GM23338 (cell line): ENCODE measurements around the gene RPUSD3. TPM values are rescaled to one million over a fixed set of nuclear protein-coding genes. Genes with fewer than 3 reads are reported as not detected.

Source experiments
- ATAC-seq: fragments of 200-7000 bp; cut with Tn5 transposase; 3 replicates; pipeline ENCODE4 v1.9.1; 2020
- DNase-seq: peaks from one replicate; pipeline ENCODE4 v3.0.0-alpha.2; 2015; ENCODE audit warnings: low spot score
- H2AFZ ChIP-seq: fragments of 200-600 bp; sonication (generic); 2 replicates; pipeline ENCODE4 v1.8.0; 2016; ENCODE audit warnings: antibody characterized with exemption, mild to moderate bottlenecking, moderate library complexity
- H3F3A ChIP-seq: fragments of 200-600 bp; sonication (generic); replicated peaks from 2 replicates; pipeline ENCODE4 v1.8.0; 2017; ENCODE audit warnings: antibody characterized with exemption, mixed run types, low read depth
- H3K27ac ChIP-seq: fragments of 200-600 bp; sonication (generic); 2 replicates; pipeline ENCODE4 v1.6.1; 2016; ENCODE audit warnings: low read depth
- H3K27me3 ChIP-seq: fragments of 200-600 bp; sonication (generic); 2 replicates; pipeline ENCODE4 v1.8.0; 2016; ENCODE audit warnings: mild to moderate bottlenecking, mixed run types, moderate library complexity; ENCODE audit not compliant: insufficient read depth
- H3K36me3 ChIP-seq: fragments of 200-600 bp; sonication (generic); 2 replicates; pipeline ENCODE4 v1.8.0; 2016; ENCODE audit warnings: mild to moderate bottlenecking; ENCODE audit not compliant: insufficient read depth
- H3K4me1 ChIP-seq: fragments of 200-600 bp; sonication (generic); 2 replicates; pipeline ENCODE4 v1.8.0; 2016; ENCODE audit warnings: mild to moderate bottlenecking, moderate library complexity; ENCODE audit not compliant: insufficient read depth
- H3K4me2 ChIP-seq: fragments of 200-600 bp; sonication (generic); 2 replicates; pipeline ENCODE4 v1.7.1; 2017; ENCODE audit warnings: mixed run types
- H3K4me3 ChIP-seq: fragments of 200-600 bp; sonication (generic); 2 replicates; pipeline ENCODE4 v1.6.1; 2016; ENCODE audit warnings: mixed run types
- H3K79me2 ChIP-seq: fragments of 200-600 bp; sonication (generic); replicated peaks from 2 replicates; pipeline ENCODE4 v1.8.0; 2017; ENCODE audit warnings: mild to moderate bottlenecking; ENCODE audit not compliant: insufficient read depth
- H3K9me2 ChIP-seq: fragments of 200-600 bp; sonication (generic); 2 replicates; pipeline ENCODE4 v1.8.0; 2017; ENCODE audit not compliant: insufficient read depth
- H4K20me1 ChIP-seq: fragments of 200-600 bp; sonication (generic); replicated peaks from 2 replicates; pipeline ENCODE4 v1.8.0; 2017; ENCODE audit warnings: mild to moderate bottlenecking; ENCODE audit not compliant: insufficient read depth
- H3K27ac Mint-ChIP-seq: 2 replicates; pipeline ENCODE4 v1.8.0; 2020; ENCODE audit warnings: inconsistent platforms, mild to moderate bottlenecking, moderate library complexity, mixed read lengths
- H3K27me3 Mint-ChIP-seq: 3 replicates; pipeline ENCODE4 v1.8.0; 2022; ENCODE audit warnings: low read depth, mild to moderate bottlenecking, moderate library complexity, mixed read lengths, inconsistent platforms; ENCODE audit not compliant: insufficient read depth, poor library complexity
- H3K36me3 Mint-ChIP-seq: 3 replicates; pipeline ENCODE4 v1.8.0; 2021; ENCODE audit warnings: low read depth, mild to moderate bottlenecking, inconsistent platforms, moderate library complexity, mixed read lengths
- H3K4me1 Mint-ChIP-seq: 3 replicates; pipeline ENCODE4 v1.8.0; 2020; ENCODE audit warnings: mild to moderate bottlenecking, inconsistent platforms, mixed read lengths
- H3K4me3 Mint-ChIP-seq: 3 replicates; pipeline ENCODE4 v1.8.0; 2021; ENCODE audit warnings: moderate library complexity, mild to moderate bottlenecking, inconsistent platforms, mixed read lengths
- H3K9me3 Mint-ChIP-seq: 3 replicates; pipeline ENCODE4 v1.8.0; 2020; ENCODE audit warnings: moderate library complexity, mild to moderate bottlenecking, inconsistent platforms, mixed read lengths
- CREB1 ChIP-seq: fragments of 250-450 bp; sonication (Bioruptor Pico); IDR thresholded peaks from 2 replicates; pipeline ENCODE4 v1.5.0; 2020; ENCODE audit warnings: low read depth, mild to moderate bottlenecking, moderate library complexity
- EZH2 ChIP-seq: fragments of 200-600 bp; sonication (generic); IDR thresholded peaks from one replicate; pipeline ENCODE4 v1.8.0; 2017; ENCODE audit warnings: antibody characterized with exemption, mild to moderate bottlenecking, low read depth; ENCODE audit not compliant: unreplicated experiment
- EZH2phosphoT487 ChIP-seq: fragments of 200-600 bp; sonication (generic); IDR thresholded peaks from one replicate; pipeline ENCODE4 v1.8.1; 2018; ENCODE audit warnings: antibody characterized with exemption; ENCODE audit not compliant: unreplicated experiment
- JUNB ChIP-seq: IDR thresholded peaks from one replicate; pipeline ENCODE4 v1.6.1; 2016; ENCODE audit warnings: antibody characterized with exemption; ENCODE audit not compliant: unreplicated experiment
- NANOG ChIP-seq: IDR thresholded peaks from 2 replicates; pipeline ENCODE4 v1.6.1; 2016; ENCODE audit warnings: antibody characterized with exemption, borderline replicate concordance
- POLR2AphosphoS5 ChIP-seq: IDR thresholded peaks from 2 replicates; pipeline ENCODE4 v1.6.1; 2016; ENCODE audit warnings: antibody characterized with exemption, low read depth
- STAT1 ChIP-seq: IDR thresholded peaks from one replicate; pipeline ENCODE4 v1.6.1; 2016; ENCODE audit warnings: antibody characterized with exemption; ENCODE audit not compliant: unreplicated experiment
- ZNF114 ChIP-seq: fragments of 250-450 bp; sonication (Bioruptor Pico); IDR thresholded peaks from 2 replicates; pipeline ENCODE4 v1.5.0; 2020; ENCODE audit warnings: mild to moderate bottlenecking, moderate library complexity
- ZNF331 ChIP-seq: fragments of 250-450 bp; sonication (Bioruptor Pico); IDR thresholded peaks from 2 replicates; pipeline ENCODE4 v1.5.0; 2020; ENCODE audit warnings: low read depth, mild to moderate bottlenecking, moderate library complexity
- polyA plus RNA-seq: library from polyadenylated mRNA; unstranded; fragments of >200 nt; fragmentation: Nextera tagmentation; extraction: Ambion mirVana; gene quantifications from 2 replicates; pipeline ENCODE4 v1.2.1, GENCODE V29; 2016
- total RNA-seq: library from RNA; depleted of rRNA; stranded (reverse); fragments of >200 nt; shearing (Covaris generic); gene quantifications from 2 replicates; pipeline ENCODE4 v1.2.3, GENCODE V29; 2014
- TF ChIP-seq, protein P1 (sequence below), 2 experiments: fragments of 200-600 bp in 1 of 2; sonication (generic) in 1 of 2; conservative IDR thresholded peaks; 2 replicates each; pipeline versions ENCODE4 v1.5.1 to v1.6.1; 2016 to 2017; ENCODE audit warnings: antibody characterized with exemption in 2 of 2, low read depth in 2 of 2, mild to moderate bottlenecking in 2 of 2, moderate library complexity in 1 of 2
- TF ChIP-seq, protein P2 (sequence below): IDR thresholded peaks from 2 replicates; pipeline ENCODE4 v1.6.1; 2016; ENCODE audit warnings: antibody characterized with exemption
- TF ChIP-seq, protein P3 (sequence below): fragments of 250-450 bp; sonication (Bioruptor Pico); IDR thresholded peaks from 2 replicates; pipeline ENCODE4 v1.5.0; 2020; ENCODE audit warnings: mild to moderate bottlenecking, moderate library complexity

Gene RPUSD3
- total and polyA plus RNA-seq, 2 experiments from 2014 or later = 64.3 to 73.4 TPM

DNA sequence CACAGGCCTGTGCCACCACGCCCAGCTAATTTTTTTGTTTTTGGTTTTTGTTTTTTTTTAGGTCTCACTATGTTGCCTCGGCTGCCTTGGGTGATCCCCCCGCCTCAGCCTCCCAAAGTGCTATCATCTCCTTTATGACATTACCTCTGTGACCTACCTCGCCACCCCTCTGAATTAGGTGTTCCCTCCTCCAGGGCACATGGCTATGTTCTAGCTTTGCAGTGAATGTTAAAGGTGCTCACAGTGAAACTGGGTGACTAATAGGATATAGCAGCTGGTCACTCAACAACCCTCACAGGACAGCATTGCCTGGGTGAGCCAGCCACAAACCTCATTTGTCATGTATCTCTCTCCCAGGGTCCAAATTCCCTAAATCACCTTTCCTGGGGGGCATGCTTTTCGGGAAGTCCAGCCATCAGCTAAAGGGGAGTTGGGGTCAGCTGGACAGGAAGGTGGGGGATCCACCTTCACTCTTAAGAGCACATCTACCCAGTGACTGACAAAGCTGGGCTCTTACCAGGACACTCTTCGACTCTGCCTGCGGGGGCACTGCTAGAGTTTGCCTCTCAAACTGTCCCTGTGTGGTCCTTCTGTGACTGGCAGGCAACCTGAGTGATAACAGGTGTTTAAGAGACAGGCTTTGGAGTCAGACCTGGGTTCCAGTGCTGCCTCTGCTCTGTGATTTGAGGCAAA, 35.3 kb downstream of the RPUSD3 start (continued):
- TF ChIP-seq EZH2 (no peak), CREB1 (CRISPR knock-in tag) (no peak)

DNA sequence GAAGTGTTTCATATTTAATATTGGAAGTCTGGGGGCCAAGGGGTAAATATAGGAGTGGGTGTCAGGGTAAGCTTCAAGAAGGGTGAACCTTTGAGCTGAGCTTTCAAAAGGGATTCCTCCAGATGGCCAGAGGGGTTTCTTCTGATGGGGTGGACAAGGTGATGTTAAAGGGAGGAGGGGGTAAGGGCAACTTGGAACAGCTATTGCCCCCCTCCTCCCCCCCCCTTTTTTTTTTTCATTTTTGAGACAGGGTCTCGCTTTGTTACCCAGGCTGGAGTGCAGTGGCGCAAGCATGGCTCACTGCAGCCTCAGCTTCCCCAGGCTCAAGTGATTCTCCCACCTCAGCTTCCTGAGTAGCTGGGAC, 35.8 kb downstream of the RPUSD3 start:
- H3K27me3 ChIP-seq = peaks cover 17% of the 10 kb centered on the region
- Mint-ChIP-seq H3K4me1 (peaks cover 22% of the 10 kb centered on the region), H3K4me3 (no peak overlapping the region), H3K9me3 (no peaks in the 10 kb centered on the region; the same call in 2 of the 3 replicates), H3K36me3 (peaks cover 41% of the 10 kb centered on the region), H3K27ac (no peak overlapping the region), H3K27me3 (peaks cover 13% of the 10 kb centered on the region)
- H2AFZ ChIP-seq = no peak overlapping the region
- DNase-seq = no peak
- H3K79me2 ChIP-seq = no peaks in the 10 kb centered on the region
- no peak overlapping the region for H3K4me3 ChIP-seq
- H3K4me1 ChIP-seq = peaks cover 7% of the 10 kb centered on the region; the same call in 1 of the 2 replicates
- H3K4me2 ChIP-seq = no peak overlapping the region
- no peak overlapping the region for H3K27ac ChIP-seq
- H3K9me2 ChIP-seq = no peaks in the 10 kb centered on the region
- H4K20me1 ChIP-seq = peaks cover 23% of the 10 kb centered on the region
- no peak for ATAC-seq
- H3F3A ChIP-seq = peaks cover 26% of the 10 kb centered on the region
- H3K36me3 ChIP-seq = peaks cover 22% of the 10 kb centered on the region
- no peak for TF ChIP-seq ZNF114 (CRISPR knock-in tag)
- no peak for TF ChIP-seq ZNF331 (CRISPR knock-in tag)
- TF ChIP-seq, protein P1, sequence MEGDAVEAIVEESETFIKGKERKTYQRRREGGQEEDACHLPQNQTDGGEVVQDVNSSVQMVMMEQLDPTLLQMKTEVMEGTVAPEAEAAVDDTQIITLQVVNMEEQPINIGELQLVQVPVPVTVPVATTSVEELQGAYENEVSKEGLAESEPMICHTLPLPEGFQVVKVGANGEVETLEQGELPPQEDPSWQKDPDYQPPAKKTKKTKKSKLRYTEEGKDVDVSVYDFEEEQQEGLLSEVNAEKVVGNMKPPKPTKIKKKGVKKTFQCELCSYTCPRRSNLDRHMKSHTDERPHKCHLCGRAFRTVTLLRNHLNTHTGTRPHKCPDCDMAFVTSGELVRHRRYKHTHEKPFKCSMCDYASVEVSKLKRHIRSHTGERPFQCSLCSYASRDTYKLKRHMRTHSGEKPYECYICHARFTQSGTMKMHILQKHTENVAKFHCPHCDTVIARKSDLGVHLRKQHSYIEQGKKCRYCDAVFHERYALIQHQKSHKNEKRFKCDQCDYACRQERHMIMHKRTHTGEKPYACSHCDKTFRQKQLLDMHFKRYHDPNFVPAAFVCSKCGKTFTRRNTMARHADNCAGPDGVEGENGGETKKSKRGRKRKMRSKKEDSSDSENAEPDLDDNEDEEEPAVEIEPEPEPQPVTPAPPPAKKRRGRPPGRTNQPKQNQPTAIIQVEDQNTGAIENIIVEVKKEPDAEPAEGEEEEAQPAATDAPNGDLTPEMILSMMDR (conservative IDR thresholded peaks at IDR 0.05; ENCODE audit: low read depth in 2 of 2) = no peak
- no peak for TF ChIP-seq POLR2AphosphoS5
- TF ChIP-seq EZH2 = no peak
- no peak for TF ChIP-seq NANOG
- TF ChIP-seq, protein P2, sequence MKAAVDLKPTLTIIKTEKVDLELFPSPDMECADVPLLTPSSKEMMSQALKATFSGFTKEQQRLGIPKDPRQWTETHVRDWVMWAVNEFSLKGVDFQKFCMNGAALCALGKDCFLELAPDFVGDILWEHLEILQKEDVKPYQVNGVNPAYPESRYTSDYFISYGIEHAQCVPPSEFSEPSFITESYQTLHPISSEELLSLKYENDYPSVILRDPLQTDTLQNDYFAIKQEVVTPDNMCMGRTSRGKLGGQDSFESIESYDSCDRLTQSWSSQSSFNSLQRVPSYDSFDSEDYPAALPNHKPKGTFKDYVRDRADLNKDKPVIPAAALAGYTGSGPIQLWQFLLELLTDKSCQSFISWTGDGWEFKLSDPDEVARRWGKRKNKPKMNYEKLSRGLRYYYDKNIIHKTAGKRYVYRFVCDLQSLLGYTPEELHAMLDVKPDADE = no peak
- no peak for TF ChIP-seq CREB1 (CRISPR knock-in tag)
- TF ChIP-seq, protein P3, sequence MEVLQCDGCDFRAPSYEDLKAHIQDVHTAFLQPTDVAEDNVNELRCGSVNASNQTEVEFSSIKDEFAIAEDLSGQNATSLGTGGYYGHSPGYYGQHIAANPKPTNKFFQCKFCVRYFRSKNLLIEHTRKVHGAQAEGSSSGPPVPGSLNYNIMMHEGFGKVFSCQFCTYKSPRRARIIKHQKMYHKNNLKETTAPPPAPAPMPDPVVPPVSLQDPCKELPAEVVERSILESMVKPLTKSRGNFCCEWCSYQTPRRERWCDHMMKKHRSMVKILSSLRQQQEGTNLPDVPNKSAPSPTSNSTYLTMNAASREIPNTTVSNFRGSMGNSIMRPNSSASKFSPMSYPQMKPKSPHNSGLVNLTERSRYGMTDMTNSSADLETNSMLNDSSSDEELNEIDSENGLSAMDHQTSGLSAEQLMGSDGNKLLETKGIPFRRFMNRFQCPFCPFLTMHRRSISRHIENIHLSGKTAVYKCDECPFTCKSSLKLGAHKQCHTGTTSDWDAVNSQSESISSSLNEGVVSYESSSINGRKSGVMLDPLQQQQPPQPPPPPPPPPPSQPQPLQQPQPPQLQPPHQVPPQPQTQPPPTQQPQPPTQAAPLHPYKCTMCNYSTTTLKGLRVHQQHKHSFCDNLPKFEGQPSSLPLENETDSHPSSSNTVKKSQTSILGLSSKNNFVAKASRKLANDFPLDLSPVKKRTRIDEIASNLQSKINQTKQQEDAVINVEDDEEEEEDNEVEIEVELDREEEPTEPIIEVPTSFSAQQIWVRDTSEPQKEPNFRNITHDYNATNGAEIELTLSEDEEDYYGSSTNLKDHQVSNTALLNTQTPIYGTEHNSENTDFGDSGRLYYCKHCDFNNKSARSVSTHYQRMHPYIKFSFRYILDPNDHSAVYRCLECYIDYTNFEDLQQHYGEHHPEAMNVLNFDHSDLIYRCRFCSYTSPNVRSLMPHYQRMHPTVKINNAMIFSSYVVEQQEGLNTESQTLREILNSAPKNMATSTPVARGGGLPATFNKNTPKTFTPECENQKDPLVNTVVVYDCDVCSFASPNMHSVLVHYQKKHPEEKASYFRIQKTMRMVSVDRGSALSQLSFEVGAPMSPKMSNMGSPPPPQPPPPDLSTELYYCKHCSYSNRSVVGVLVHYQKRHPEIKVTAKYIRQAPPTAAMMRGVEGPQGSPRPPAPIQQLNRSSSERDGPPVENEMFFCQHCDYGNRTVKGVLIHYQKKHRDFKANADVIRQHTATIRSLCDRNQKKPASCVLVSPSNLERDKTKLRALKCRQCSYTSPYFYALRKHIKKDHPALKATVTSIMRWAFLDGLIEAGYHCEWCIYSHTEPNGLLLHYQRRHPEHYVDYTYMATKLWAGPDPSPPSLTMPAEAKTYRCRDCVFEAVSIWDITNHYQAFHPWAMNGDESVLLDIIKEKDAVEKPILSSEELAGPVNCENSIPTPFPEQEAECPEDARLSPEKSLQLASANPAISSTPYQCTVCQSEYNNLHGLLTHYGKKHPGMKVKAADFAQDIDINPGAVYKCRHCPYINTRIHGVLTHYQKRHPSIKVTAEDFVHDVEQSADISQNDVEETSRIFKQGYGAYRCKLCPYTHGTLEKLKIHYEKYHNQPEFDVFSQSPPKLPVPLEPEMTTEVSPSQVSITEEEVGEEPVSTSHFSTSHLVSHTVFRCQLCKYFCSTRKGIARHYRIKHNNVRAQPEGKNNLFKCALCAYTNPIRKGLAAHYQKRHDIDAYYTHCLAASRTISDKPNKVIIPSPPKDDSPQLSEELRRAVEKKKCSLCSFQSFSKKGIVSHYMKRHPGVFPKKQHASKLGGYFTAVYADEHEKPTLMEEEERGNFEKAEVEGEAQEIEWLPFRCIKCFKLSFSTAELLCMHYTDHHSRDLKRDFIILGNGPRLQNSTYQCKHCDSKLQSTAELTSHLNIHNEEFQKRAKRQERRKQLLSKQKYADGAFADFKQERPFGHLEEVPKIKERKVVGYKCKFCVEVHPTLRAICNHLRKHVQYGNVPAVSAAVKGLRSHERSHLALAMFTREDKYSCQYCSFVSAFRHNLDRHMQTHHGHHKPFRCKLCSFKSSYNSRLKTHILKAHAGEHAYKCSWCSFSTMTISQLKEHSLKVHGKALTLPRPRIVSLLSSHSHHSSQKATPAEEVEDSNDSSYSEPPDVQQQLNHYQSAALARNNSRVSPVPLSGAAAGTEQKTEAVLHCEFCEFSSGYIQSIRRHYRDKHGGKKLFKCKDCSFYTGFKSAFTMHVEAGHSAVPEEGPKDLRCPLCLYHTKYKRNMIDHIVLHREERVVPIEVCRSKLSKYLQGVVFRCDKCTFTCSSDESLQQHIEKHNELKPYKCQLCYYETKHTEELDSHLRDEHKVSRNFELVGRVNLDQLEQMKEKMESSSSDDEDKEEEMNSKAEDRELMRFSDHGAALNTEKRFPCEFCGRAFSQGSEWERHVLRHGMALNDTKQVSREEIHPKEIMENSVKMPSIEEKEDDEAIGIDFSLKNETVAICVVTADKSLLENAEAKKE (CRISPR knock-in tag) = no peak
- TF ChIP-seq STAT1 = no peak
- TF ChIP-seq JUNB = no peak
- no peak for TF ChIP-seq EZH2phosphoT487
